ENCODE measurements around the gene PDE4D.
"Not testable (repeated sequence)": the region's sequence is repeated elsewhere in the genome, so short reads cannot be mapped to it uniquely, and the experiment has no call there.

PDE4D gene

DNA sequence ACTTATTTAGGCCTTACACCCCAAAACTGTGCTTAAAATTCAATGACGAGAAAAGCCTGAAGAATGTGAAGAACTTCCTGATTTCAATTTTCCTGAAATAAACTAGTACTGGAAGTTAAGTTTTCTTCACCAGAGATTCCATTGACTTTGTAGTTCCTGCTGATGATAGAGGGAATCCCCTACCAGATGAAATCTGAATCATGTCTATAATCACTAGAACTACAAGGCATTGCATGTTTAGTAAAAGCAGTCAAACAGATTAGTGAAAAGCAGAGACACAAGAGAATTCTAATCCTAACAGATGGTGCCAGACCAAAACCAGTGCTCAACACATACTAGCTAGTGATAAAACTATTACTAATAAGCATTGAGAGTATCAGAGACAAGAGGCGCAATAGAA is 130.0 kb downstream of the PDE4D start:
- Histone ChIP-seq H2BK120ac (ENCODE audit: low read depth, low read length) (no peak overlapping the region), H3K23ac (ENCODE audit: low read depth, low read length, poor library complexity) (no peak overlapping the region), H3K4me1 (ENCODE audit: control insufficient read depth in 2 of 2, insufficient read depth in 1 of 2, low read depth in 1 of 2, low read length in 2 of 2) (peaks cover 0 to 4% of the 10 kb centered on the region in 2 donors), H2AFZ (ENCODE audit: low read length) (no peak overlapping the region), H4K8ac (ENCODE audit: low read depth, low read length) (no peak overlapping the region), H3K4me2 (ENCODE audit: insufficient read depth, low read length, poor library complexity, severe bottlenecking) (no peak overlapping the region), H3K36me3 (replicated peaks in 1 of 2; ENCODE audit: control insufficient read depth in 2 of 2, insufficient read depth in 2 of 2, low read length in 2 of 2) (no peaks in the 10 kb centered on the region), H2AK5ac (ENCODE audit: low read depth, low read length) (no peak overlapping the region), H3K18ac (ENCODE audit: low read length) (no peak overlapping the region), H3K4ac (ENCODE audit: low read length) (no peak overlapping the region), H2BK5ac (ENCODE audit: low read length) (no peak overlapping the region), H3K4me3 (ENCODE audit: low read length in 2 of 2) (no peak overlapping the region), H3K14ac (ENCODE audit: low read length) (no peak overlapping the region), H3K9me3 (replicated peaks in 1 of 2; ENCODE audit: control insufficient read depth in 2 of 2, insufficient read depth in 1 of 2, low read depth in 1 of 2, low read length in 2 of 2) (no peaks in the 10 kb centered on the region), H4K91ac (ENCODE audit: low read depth, low read length, poor library complexity) (no peak overlapping the region), H3K9ac (ENCODE audit: low read depth, low read length, poor library complexity) (no peak overlapping the region), H2BK12ac (ENCODE audit: low read length) (no peak overlapping the region), H3K79me1 (ENCODE audit: low read depth, low read length) (no peaks in the 10 kb centered on the region), H3K27ac (replicated peaks; ENCODE audit: low read length) (no peak overlapping the region), H2BK15ac (ENCODE audit: low read length) (no peak overlapping the region), H3K27me3 (ENCODE audit: control insufficient read depth in 3 of 3, insufficient read depth in 3 of 3, low read depth in 1 of 3, low read length in 3 of 3) (peaks cover 0 to 45% (median 13%) of the 10 kb centered on the region in 3 experiments)
- no peak for DNase-seq (ENCODE audit: low spot score)
- WGBS, 2 donors (ENCODE audit: extremely low coverage in 2 of 2, insufficient read length in 2 of 2, insufficient replicate concordance in 1 of 2) = no CpG with 5 or more reads among the region's 2 CpGs

DNA sequence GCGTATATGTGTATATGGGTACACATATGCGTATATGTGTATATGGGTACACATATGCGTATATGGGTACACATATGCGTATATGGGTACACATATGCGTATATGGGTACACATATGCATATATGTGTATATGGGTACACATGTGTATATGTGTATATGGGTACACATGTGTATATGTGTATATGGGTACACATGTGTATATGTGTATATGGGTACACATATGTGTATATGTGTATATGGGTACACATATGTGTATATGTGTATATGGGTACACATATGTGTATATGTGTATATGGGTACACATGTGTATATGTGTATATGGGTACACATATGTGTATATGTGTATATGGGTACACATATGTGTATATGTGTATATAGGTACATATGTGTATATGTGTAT is 131.3 kb downstream of the PDE4D start:
- not testable (repeated sequence) for H3K4me3 ChIP-seq (ENCODE audit: low read length in 2 of 2); H2BK15ac ChIP-seq (ENCODE audit: low read length); H4K91ac ChIP-seq (ENCODE audit: low read depth, low read length, poor library complexity); H2BK5ac ChIP-seq (ENCODE audit: low read length); H3K4me2 ChIP-seq (ENCODE audit: insufficient read depth, low read length, poor library complexity, severe bottlenecking); H2BK12ac ChIP-seq (ENCODE audit: low read length); H3K9ac ChIP-seq (ENCODE audit: low read depth, low read length, poor library complexity); H3K79me1 ChIP-seq (ENCODE audit: low read depth, low read length); H3K14ac ChIP-seq (ENCODE audit: low read length); H3K36me3 ChIP-seq (replicated peaks in 1 of 2; ENCODE audit: control insufficient read depth in 2 of 2, insufficient read depth in 2 of 2, low read length in 2 of 2); H3K9me3 ChIP-seq (replicated peaks in 1 of 2; ENCODE audit: control insufficient read depth in 2 of 2, insufficient read depth in 1 of 2, low read depth in 1 of 2, low read length in 2 of 2); H3K27ac ChIP-seq (replicated peaks; ENCODE audit: low read length); H3K4ac ChIP-seq (ENCODE audit: low read length); H3K18ac ChIP-seq (ENCODE audit: low read length); H3K23ac ChIP-seq (ENCODE audit: low read depth, low read length, poor library complexity); DNase-seq (ENCODE audit: low spot score); H2AFZ ChIP-seq (ENCODE audit: low read length); H2AK5ac ChIP-seq (ENCODE audit: low read depth, low read length); H4K8ac ChIP-seq (ENCODE audit: low read depth, low read length); H2BK120ac ChIP-seq (ENCODE audit: low read depth, low read length); H3K4me1 ChIP-seq (ENCODE audit: control insufficient read depth in 2 of 2, insufficient read depth in 1 of 2, low read depth in 1 of 2, low read length in 2 of 2)
- WGBS, 2 donors (ENCODE audit: extremely low coverage in 2 of 2, insufficient read length in 2 of 2, insufficient replicate concordance in 1 of 2) = no CpG with 5 or more reads among the region's 5 CpGs
- H3K27me3 ChIP-seq (ENCODE audit: control insufficient read depth in 3 of 3, insufficient read depth in 3 of 3, low read depth in 1 of 3, low read length in 3 of 3) = peaks cover 0 to 32% (median 3%) of the 10 kb centered on the region in 3 experiments

DNA sequence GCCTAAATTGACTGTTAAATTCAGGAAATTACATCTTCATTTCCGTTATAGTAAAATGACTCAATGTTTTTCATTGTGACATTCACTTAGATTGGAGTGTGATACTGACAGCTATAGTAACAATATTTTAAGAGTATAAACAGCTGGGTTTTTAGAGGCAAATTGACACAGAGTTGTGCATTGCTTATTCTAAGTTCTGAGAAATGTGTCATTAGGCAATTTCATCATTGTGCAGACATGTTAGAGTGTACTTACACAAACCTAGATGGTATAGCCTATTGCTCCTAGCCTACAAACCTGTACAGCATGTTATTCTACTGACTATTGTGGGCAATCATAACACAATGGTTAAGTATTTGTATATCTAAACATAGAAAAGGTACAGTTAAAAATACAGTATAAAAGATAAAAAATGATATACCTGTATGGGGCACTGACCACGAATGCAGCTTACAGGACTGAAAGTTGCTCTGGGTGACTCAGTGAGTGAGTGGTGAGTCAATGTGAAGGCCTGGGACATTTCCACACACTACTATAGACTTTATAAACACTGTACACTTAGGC is 132.7 kb downstream of the PDE4D start:
- Histone ChIP-seq H3K14ac (ENCODE audit: low read length) (no peak overlapping the region), H3K36me3 (replicated peaks in 1 of 2; ENCODE audit: control insufficient read depth in 2 of 2, insufficient read depth in 2 of 2, low read length in 2 of 2) (no peaks in the 10 kb centered on the region), H2BK12ac (ENCODE audit: low read length) (no peak overlapping the region), H4K91ac (ENCODE audit: low read depth, low read length, poor library complexity) (no peak overlapping the region), H3K18ac (ENCODE audit: low read length) (no peak overlapping the region), H2BK15ac (ENCODE audit: low read length) (no peak overlapping the region), H4K8ac (ENCODE audit: low read depth, low read length) (no peak overlapping the region), H3K23ac (ENCODE audit: low read depth, low read length, poor library complexity) (no peak overlapping the region), H2BK5ac (ENCODE audit: low read length) (no peak overlapping the region), H2AK5ac (ENCODE audit: low read depth, low read length) (no peak overlapping the region), H3K4me3 (ENCODE audit: low read length in 2 of 2) (no peak overlapping the region), H3K4ac (ENCODE audit: low read length) (no peak overlapping the region), H2AFZ (ENCODE audit: low read length) (no peak overlapping the region), H3K4me1 (ENCODE audit: control insufficient read depth in 2 of 2, insufficient read depth in 1 of 2, low read depth in 1 of 2, low read length in 2 of 2) (no peaks in the 10 kb centered on the region), H3K27ac (replicated peaks; ENCODE audit: low read length) (no peak overlapping the region), H3K79me1 (ENCODE audit: low read depth, low read length) (no peaks in the 10 kb centered on the region), H2BK120ac (ENCODE audit: low read depth, low read length) (no peak overlapping the region), H3K9me3 (replicated peaks in 1 of 2; ENCODE audit: control insufficient read depth in 2 of 2, insufficient read depth in 1 of 2, low read depth in 1 of 2, low read length in 2 of 2) (no peaks in the 10 kb centered on the region), H3K4me2 (ENCODE audit: insufficient read depth, low read length, poor library complexity, severe bottlenecking) (no peak overlapping the region), H3K9ac (ENCODE audit: low read depth, low read length, poor library complexity) (no peak overlapping the region), H3K27me3 (ENCODE audit: control insufficient read depth in 3 of 3, insufficient read depth in 3 of 3, low read depth in 1 of 3, low read length in 3 of 3) (peaks cover 0 to 18% (median 0%) of the 10 kb centered on the region in 3 experiments)
- WGBS, 2 donors (ENCODE audit: extremely low coverage in 2 of 2, insufficient read length in 2 of 2, insufficient replicate concordance in 1 of 2) = no CpG with 5 or more reads among the region's 2 CpGs
- DNase-seq (ENCODE audit: low spot score) = no peak

DNA sequence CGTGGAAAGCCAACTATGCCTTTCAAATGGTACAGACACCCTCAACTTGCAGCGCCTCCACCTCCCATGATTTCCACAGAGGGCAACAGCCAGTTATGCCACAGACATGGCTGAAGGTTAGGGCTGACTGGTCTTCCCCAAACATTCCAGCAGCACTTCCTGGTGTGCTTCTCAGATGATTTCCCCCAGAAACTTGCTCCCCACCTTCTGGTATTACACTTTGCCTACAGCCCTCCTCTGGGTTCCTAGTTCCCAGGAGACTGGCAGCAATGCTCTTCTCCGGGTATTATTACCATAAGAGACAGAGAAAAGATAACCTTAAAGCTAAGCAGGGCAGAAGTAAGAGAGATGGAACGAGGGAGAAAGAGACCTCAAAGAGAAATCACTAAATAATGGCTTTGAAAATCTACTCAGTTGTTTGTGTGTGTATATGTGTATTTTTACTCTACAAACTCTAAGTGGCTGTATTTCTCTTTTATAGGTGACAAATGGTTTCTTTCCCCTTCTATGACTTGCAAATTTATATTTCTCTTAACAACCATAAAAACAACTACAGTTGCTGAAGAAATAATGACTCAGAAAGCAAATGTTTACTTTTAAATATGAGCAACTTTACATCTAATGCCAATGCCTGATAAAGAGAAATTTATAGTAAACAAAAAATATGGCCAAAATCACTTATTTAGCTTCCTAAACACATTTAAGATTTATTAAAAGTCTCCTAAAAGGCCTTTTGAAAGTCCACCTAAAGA is 133.8 kb downstream of the PDE4D start:
- Histone ChIP-seq H4K8ac (ENCODE audit: low read depth, low read length) (no peak overlapping the region), H3K18ac (ENCODE audit: low read length) (no peak overlapping the region), H3K4me1 (ENCODE audit: control insufficient read depth in 2 of 2, insufficient read depth in 1 of 2, low read depth in 1 of 2, low read length in 2 of 2) (no peaks in the 10 kb centered on the region), H2BK5ac (ENCODE audit: low read length) (no peak overlapping the region), H3K27me3 (ENCODE audit: control insufficient read depth in 3 of 3, insufficient read depth in 3 of 3, low read depth in 1 of 3, low read length in 3 of 3) (peaks cover 0 to 7% (median 0%) of the 10 kb centered on the region in 3 experiments), H3K9me3 (replicated peaks in 1 of 2; ENCODE audit: control insufficient read depth in 2 of 2, insufficient read depth in 1 of 2, low read depth in 1 of 2, low read length in 2 of 2) (no peaks in the 10 kb centered on the region), H3K23ac (ENCODE audit: low read depth, low read length, poor library complexity) (no peak overlapping the region), H3K36me3 (replicated peaks in 1 of 2; ENCODE audit: control insufficient read depth in 2 of 2, insufficient read depth in 2 of 2, low read length in 2 of 2) (no peaks in the 10 kb centered on the region), H2BK12ac (ENCODE audit: low read length) (no peak overlapping the region), H3K4me2 (ENCODE audit: insufficient read depth, low read length, poor library complexity, severe bottlenecking) (no peak overlapping the region), H3K14ac (ENCODE audit: low read length) (no peak overlapping the region), H2BK120ac (ENCODE audit: low read depth, low read length) (no peak overlapping the region), H3K9ac (ENCODE audit: low read depth, low read length, poor library complexity) (no peak overlapping the region), H3K79me1 (ENCODE audit: low read depth, low read length) (no peaks in the 10 kb centered on the region), H2AFZ (ENCODE audit: low read length) (peak overlapping the region; percentile 37), H2BK15ac (ENCODE audit: low read length) (no peak overlapping the region), H2AK5ac (ENCODE audit: low read depth, low read length) (no peak overlapping the region), H4K91ac (ENCODE audit: low read depth, low read length, poor library complexity) (no peak overlapping the region), H3K4ac (ENCODE audit: low read length) (no peak overlapping the region), H3K27ac (replicated peaks; ENCODE audit: low read length) (no peak overlapping the region), H3K4me3 (ENCODE audit: low read length in 2 of 2) (no peak overlapping the region)
- no peak for DNase-seq (ENCODE audit: low spot score)
- WGBS, 2 donors (ENCODE audit: extremely low coverage in 2 of 2, insufficient read length in 2 of 2, insufficient replicate concordance in 1 of 2) = no CpG with 5 or more reads among the region's 4 CpGs
